SK-N-SH (cell line): ENCODE data around the gene OSBPL6. TPM values are rescaled to one million over a fixed set of nuclear protein-coding genes. Genes with fewer than 3 reads are reported as not detected.

ENCODE experiments used
- CTCF ChIA-PET: fragments of 300-600, 350-600 bp; formaldehyde crosslinking; extraction: SDS; loops from one replicate; lab custom pipeline; 2021; lab: Yijun Ruan, JAX
- POLR2A ChIA-PET: fragments of 350-600 bp; sonication (Branson Sonifier 250); formaldehyde crosslinking; extraction: SDS; loops from one replicate; lab custom pipeline; 2020; ENCODE audit warnings: antibody characterized with exemption, inconsistent platforms; lab: Yijun Ruan, JAX
- DNase-seq: peaks from one replicate; pipeline ENCODE4 v3.0.0; 2012
- H2AFZ ChIP-seq: fragments of 200-600 bp; sonication (generic); 2 replicates; pipeline ENCODE4 v1.8.1; 2016; ENCODE audit warnings: antibody characterized with exemption, mild to moderate bottlenecking, low read depth
- H3F3A ChIP-seq: fragments of 200-600 bp; sonication (generic); replicated peaks from 2 replicates; pipeline ENCODE3; 2016; ENCODE audit warnings: antibody characterized with exemption, mild to moderate bottlenecking; ENCODE audit not compliant: insufficient read depth
- H3K27ac ChIP-seq, 2 experiments: fragments of 200-500 bp in 1 of 2; fragments of 200-600 bp in 1 of 2; sonication (Bioruptor generic) in 1 of 2; sonication (generic), shearing (Covaris generic) in 1 of 2; 2 replicates each; pipeline versions ENCODE4 v1.5.1 to v1.6.1; 2014 to 2016; ENCODE audit warnings: low read depth in 2 of 2, inconsistent platforms in 1 of 2, low read length in 1 of 2, mild to moderate bottlenecking in 1 of 2, mixed read lengths in 1 of 2
- H3K27me3 ChIP-seq: fragments of 200-600 bp; sonication (generic), shearing (Covaris generic); 2 replicates; pipeline ENCODE4 v1.6.1; 2016; ENCODE audit warnings: mixed run types; ENCODE audit not compliant: insufficient read depth
- H3K36me3 ChIP-seq, 2 experiments: fragments of 200-500 bp in 1 of 2; fragments of 200-600 bp in 1 of 2; sonication (Bioruptor generic) in 1 of 2; sonication (generic) in 1 of 2; replicated peaks in 1 of 2; 2 replicates each; pipeline versions ENCODE3 to v1.5.1; 2014 to 2016; ENCODE audit warnings: low read length in 1 of 2, mild to moderate bottlenecking in 1 of 2; ENCODE audit not compliant: insufficient read depth in 2 of 2, control insufficient read depth in 1 of 2
- H3K4me1 ChIP-seq, 2 experiments: fragments of 200-500 bp in 1 of 2; fragments of 200-600 bp in 1 of 2; sonication (Bioruptor generic) in 1 of 2; sonication (generic), shearing (Covaris generic) in 1 of 2; 2 replicates each; pipeline versions ENCODE4 v1.5.1 to v1.6.1; 2014 to 2016; ENCODE audit warnings: low read depth in 1 of 2, low read length in 1 of 2, mixed run types in 1 of 2; ENCODE audit not compliant: insufficient read depth in 2 of 2, control insufficient read depth in 1 of 2
- H3K4me2 ChIP-seq: fragments of 200-600 bp; sonication (generic), shearing (Covaris generic); 2 replicates; pipeline ENCODE4 v1.6.1; 2017; ENCODE audit warnings: mixed run types
- H3K4me3 ChIP-seq, 2 experiments: fragments of 200-500 bp in 1 of 2; fragments of 200-600 bp in 1 of 2; sonication (Bioruptor generic) in 1 of 2; sonication (generic), shearing (Covaris generic) in 1 of 2; 2 replicates each; pipeline versions ENCODE4 v1.5.1 to v1.8.1; 2014 to 2016; ENCODE audit warnings: low read depth in 2 of 2, inconsistent platforms in 1 of 2, low read length in 1 of 2, mild to moderate bottlenecking in 1 of 2, mixed read lengths in 1 of 2, moderate library complexity in 1 of 2
- H3K79me2 ChIP-seq: fragments of 200-600 bp; sonication (generic); 2 replicates; pipeline ENCODE4 v1.8.1; 2017; ENCODE audit warnings: mild to moderate bottlenecking; ENCODE audit not compliant: insufficient read depth
- H3K9ac ChIP-seq: fragments of 200-600 bp; sonication (generic); 2 replicates; pipeline ENCODE4 v1.6.1; 2017; ENCODE audit warnings: mixed run types
- H3K9me2 ChIP-seq: fragments of 200-600 bp; sonication (generic); 2 replicates; pipeline ENCODE4 v1.6.1; 2017; ENCODE audit warnings: mixed run types
- H3K9me3 ChIP-seq: fragments of 200-600 bp; sonication (generic); 2 replicates; pipeline ENCODE4 v1.6.1; 2017; ENCODE audit warnings: mixed run types, mild to moderate bottlenecking, moderate library complexity
- H4K20me1 ChIP-seq: fragments of 200-600 bp; sonication (generic); 2 replicates; pipeline ENCODE4 v1.6.1; 2017; ENCODE audit warnings: mild to moderate bottlenecking, mixed run types; ENCODE audit not compliant: insufficient read depth
- ELF1 ChIP-seq: IDR thresholded peaks from 2 replicates; pipeline ENCODE4 v1.4.0; 2012
- FOXJ3 ChIP-seq: sonication (generic); formaldehyde crosslinking; IDR thresholded peaks from 2 replicates; pipeline ENCODE4 v1.5.1; 2020; ENCODE audit warnings: mild to moderate bottlenecking, missing genetic modification reagents
- MAX ChIP-seq: IDR thresholded peaks from 2 replicates; pipeline ENCODE4 v1.4.0; 2012; ENCODE audit warnings: low read depth
- MEF2A ChIP-seq: IDR thresholded peaks from 2 replicates; pipeline ENCODE4 v1.4.0; 2012; ENCODE audit warnings: low read depth, borderline replicate concordance
- NFIC ChIP-seq: IDR thresholded peaks from 2 replicates; pipeline ENCODE4 v1.4.0; 2012; ENCODE audit warnings: borderline replicate concordance
- NRF1 ChIP-seq: IDR thresholded peaks from 2 replicates; pipeline ENCODE4 v1.6.1; 2012; ENCODE audit warnings: low read depth, mild to moderate bottlenecking, low read length
- PBX3 ChIP-seq: IDR thresholded peaks from 2 replicates; pipeline ENCODE4; 2012
- POLR2AphosphoS5 ChIP-seq: IDR thresholded peaks from 2 replicates; pipeline ENCODE4 v1.6.1; 2012; ENCODE audit warnings: low read depth, low read length
- RFX5 ChIP-seq: IDR thresholded peaks from 2 replicates; pipeline ENCODE4 v1.6.1; 2012; ENCODE audit warnings: mild to moderate bottlenecking, improper control_type of control experiment, low read length
- SMC3 ChIP-seq: IDR thresholded peaks from 2 replicates; pipeline ENCODE4 v1.6.1; 2012; ENCODE audit warnings: low read depth, low read length, improper control_type of control experiment
- TEAD4 ChIP-seq: IDR thresholded peaks from 2 replicates; pipeline ENCODE4 v1.4.0; 2012; ENCODE audit warnings: mild to moderate bottlenecking, borderline replicate concordance; ENCODE audit not compliant: insufficient read depth
- ZBTB33 ChIP-seq: IDR thresholded peaks from 2 replicates; pipeline ENCODE4 v1.4.0; 2012; ENCODE audit warnings: low read depth, borderline replicate concordance
- WGBS: methylation state at CpG from one replicate; pipeline ENCODE4 v1.1.6; 2017; ENCODE audit warnings: low lambda C conversion rate; 5-methylcytosine and 5-hydroxymethylcytosine counted together
- polyA plus RNA-seq, 3 experiments: library from polyadenylated mRNA; depleted of rRNA; stranded (reverse); fragments of >200 nt; gene quantifications; 2 replicates each; pipeline ENCODE4 v1.2.3, GENCODE V29; 2012

The OSBPL6 gene
- polyA plus RNA-seq, 1 of the 3 experiments (the other 2 are of a cell fraction): 2.7 TPM

GRCh38 chr2:178404368-178404767, 210.1 kb downstream of the OSBPL6 start (continued):
- no peak for TF ChIP-seq MAX
- TF ChIP-seq NFIC: no peak
- no peak for TF ChIP-seq FOXJ3
- TF ChIP-seq TEAD4: no peak

- POLR2A ChIA-PET: no interaction called here
- 75% methylated on average over 5 of the region's 5 CpGs for WGBS
- peaks cover 4% of the 10 kb centered on the region for H3F3A ChIP-seq
These were observed 214.9 kb downstream of the OSBPL6 start for GRCh38 chr2:178409261-178409660.

More at GRCh38 chr2:178409261-178409660, 214.9 kb downstream of the OSBPL6 start:
- Histone ChIP-seq H4K20me1 (no peaks in the 10 kb centered on the region), H3K79me2 (no peaks in the 10 kb centered on the region), H3K27me3 (no peaks in the 10 kb centered on the region), H3K9me3 (no peaks in the 10 kb centered on the region), H2AFZ (no peak overlapping the region), H3K9me2 (no peaks in the 10 kb centered on the region), H3K9ac (no peak overlapping the region), H3K4me1 (peaks cover 0 to 2% of the 10 kb centered on the region in 2 experiments; a peak in 2 of 4 replicates), H3K4me2 (no peak overlapping the region), H3K27ac (no peak overlapping the region), H3K36me3 (no peaks in the 10 kb centered on the region), H3K4me3 (no peak overlapping the region)
- TF ChIP-seq SMC3: no peak
- no peak for TF ChIP-seq RFX5
- no peak for TF ChIP-seq PBX3
- no peak for TF ChIP-seq ZBTB33
- TF ChIP-seq POLR2AphosphoS5: no peak
- TF ChIP-seq ELF1: no peak
- TF ChIP-seq NRF1: no peak
- no peak for TF ChIP-seq MEF2A
- CTCF ChIA-PET: interaction anchor here (0.9 kb wide), 1 partner anchor 9 kb away, joined by 3 read pairs; no protein-coding TSS in a partner anchor
- no peak for DNase-seq
